OCI-LY1 (cell line): Measurements from ENCODE around the gene NFIA.
A peak's percentile ranks its signal among the peaks of the same experiment; 100 is the strongest.

Experiments
- H2AFZ ChIP-seq: fragments of 200-600 bp; sonication (generic), shearing (Covaris generic); 2 replicates; pipeline ENCODE4 v1.6.0; 2014; ENCODE audit warnings: antibody characterized with exemption, mild to moderate bottlenecking, low read length
- H3F3A ChIP-seq: fragments of 200-600 bp; sonication (generic), shearing (Covaris generic); 2 replicates; pipeline ENCODE4 v1.6.0; 2014; ENCODE audit warnings: mild to moderate bottlenecking, antibody characterized with exemption, low read length, moderate library complexity; ENCODE audit not compliant: insufficient read depth
- H3K27ac ChIP-seq: fragments of 200-600 bp; sonication (generic); 2 replicates; pipeline ENCODE4 v1.5.1; 2014; ENCODE audit warnings: low read length, mixed run types, mild to moderate bottlenecking, low read depth; ENCODE audit not compliant: poor library complexity, severe bottlenecking
- H3K27me3 ChIP-seq: fragments of 200-600 bp; sonication (generic); 2 replicates; pipeline ENCODE4 v1.6.0; 2014; ENCODE audit warnings: antibody characterized with exemption, mild to moderate bottlenecking, low read length, moderate library complexity; ENCODE audit not compliant: insufficient read depth
- H3K36me3 ChIP-seq: fragments of 200-600 bp; sonication (generic); 2 replicates; pipeline ENCODE4 v1.6.1; 2014; ENCODE audit warnings: mild to moderate bottlenecking, antibody characterized with exemption, low read length, moderate library complexity, mixed read lengths; ENCODE audit not compliant: insufficient read depth
- H3K4me1 ChIP-seq: fragments of 200-600 bp; sonication (generic); 2 replicates; pipeline ENCODE4 v1.5.1; 2014; ENCODE audit warnings: mild to moderate bottlenecking, low read length, moderate library complexity; ENCODE audit not compliant: insufficient read depth, severe bottlenecking
- H3K4me2 ChIP-seq: fragments of 200-600 bp; sonication (generic), shearing (Covaris generic); 2 replicates; pipeline ENCODE4 v1.6.1; 2014; ENCODE audit warnings: low read length
- H3K4me3 ChIP-seq: fragments of 200-600 bp; sonication (generic); 2 replicates; pipeline ENCODE4 v1.5.1; 2014; ENCODE audit warnings: low read length, low read depth, mild to moderate bottlenecking, mixed read lengths; ENCODE audit not compliant: poor library complexity, severe bottlenecking
- H3K79me2 ChIP-seq: fragments of 200-600 bp; shearing (Covaris generic); 2 replicates; pipeline ENCODE4 v1.6.1; 2016; ENCODE audit warnings: mixed run types, low read length, mixed read lengths; ENCODE audit not compliant: insufficient read depth
- H3K9ac ChIP-seq: fragments of 200-600 bp; sonication (generic), shearing (Covaris generic); 2 replicates; pipeline ENCODE4 v1.6.1; 2014; ENCODE audit warnings: mild to moderate bottlenecking, low read length, mixed read lengths
- H3K9me2 ChIP-seq: fragments of 200-600 bp; sonication (generic), shearing (Covaris generic); 2 replicates; pipeline ENCODE4 v1.6.1; 2014; ENCODE audit warnings: low read depth, mild to moderate bottlenecking, low read length, mixed read lengths
- H3K9me3 ChIP-seq: fragments of 200-600 bp; shearing (Covaris generic); 2 replicates; pipeline ENCODE4 v1.6.1; 2014; ENCODE audit warnings: low read length, mixed read lengths
- H4K20me1 ChIP-seq: fragments of 200-600 bp; sonication (generic), shearing (Covaris generic); 2 replicates; pipeline ENCODE4 v1.6.0; 2016; ENCODE audit warnings: mild to moderate bottlenecking, low read length; ENCODE audit not compliant: insufficient read depth
- CTCF ChIP-seq: fragments of 200-600 bp; sonication (generic), shearing (Covaris generic); IDR thresholded peaks from 2 replicates; pipeline ENCODE4 v1.5.1; 2017; ENCODE audit warnings: mild to moderate bottlenecking, antibody characterized with exemption, low read length, moderate library complexity, mixed read lengths
- EZH2 ChIP-seq: fragments of 200-600 bp; sonication (generic), shearing (Covaris generic); IDR thresholded peaks from 2 replicates; pipeline ENCODE4 v1.8.0; 2017; ENCODE audit warnings: borderline replicate concordance, mixed run types, mild to moderate bottlenecking, antibody characterized with exemption, low read length, moderate library complexity, mixed read lengths

Gene NFIA

GRCh38 chr1:61174060-61174795, 91.9 kb downstream of the NFIA start:
- Histone ChIP-seq H3K9ac (no peak overlapping the region), H3K4me2 (no peak overlapping the region), H3K79me2 (no peaks in the 10 kb centered on the region), H4K20me1 (no peaks in the 10 kb centered on the region), H3K27ac (peak overlapping the region; percentile 24), H3K9me3 (no peaks in the 10 kb centered on the region), H2AFZ (no peak overlapping the region), H3K27me3 (no peaks in the 10 kb centered on the region), H3K4me3 (no peak overlapping the region), H3K36me3 (peaks cover 5% of the 10 kb centered on the region; the same call in 1 of the 2 replicates), H3K9me2 (no peaks in the 10 kb centered on the region), H3K4me1 (peaks cover 47% of the 10 kb centered on the region), H3F3A (no peaks in the 10 kb centered on the region)
- TF ChIP-seq EZH2, result no peak
- no peak for TF ChIP-seq CTCF

- Histone ChIP-seq H3K4me2 (no peak overlapping the region), H3K79me2 (no peaks in the 10 kb centered on the region), H3F3A (no peaks in the 10 kb centered on the region), H4K20me1 (no peaks in the 10 kb centered on the region), H3K9me2 (no peaks in the 10 kb centered on the region), H3K27me3 (no peaks in the 10 kb centered on the region), H3K4me1 (peaks cover 37% of the 10 kb centered on the region), H3K27ac (no peak overlapping the region), H2AFZ (no peak overlapping the region), H3K4me3 (no peak overlapping the region), H3K36me3 (peaks cover 5% of the 10 kb centered on the region; the same call in 1 of the 2 replicates), H3K9ac (no peak overlapping the region), H3K9me3 (no peaks in the 10 kb centered on the region)
- no peak for TF ChIP-seq EZH2
- no peak for TF ChIP-seq CTCF
Measured at GRCh38 chr1:61175976-61176375, 93.6 kb downstream of the NFIA start.

- H3K27me3 ChIP-seq, result no peaks in the 10 kb centered on the region
- H3K36me3 ChIP-seq, result 0 out of 2 replicates have a peak, but pooled peaks cover 4% of the 10 kb centered on the region
- no peak overlapping the region for H3K4me3 ChIP-seq
- TF ChIP-seq CTCF (no peak), EZH2 (no peak)
- H3K4me2 ChIP-seq, result no peak overlapping the region
- H3K9ac ChIP-seq, result no peak overlapping the region
- no peak overlapping the region for H2AFZ ChIP-seq
- H3K27ac ChIP-seq, result no peak overlapping the region
- H3K9me3 ChIP-seq, result no peaks in the 10 kb centered on the region
- peaks cover 59% of the 10 kb centered on the region for H3K4me1 ChIP-seq
- no peaks in the 10 kb centered on the region for H4K20me1 ChIP-seq
- no peaks in the 10 kb centered on the region; the same call in 1 of the 2 replicates for H3F3A ChIP-seq
- H3K79me2 ChIP-seq, result no peaks in the 10 kb centered on the region
- H3K9me2 ChIP-seq, result no peaks in the 10 kb centered on the region
Measured at GRCh38 chr1:61181067-61182038, 99.0 kb downstream of the NFIA start.
